Measurements from ENCODE around the gene GNL3.

The GNL3 gene

DNA sequence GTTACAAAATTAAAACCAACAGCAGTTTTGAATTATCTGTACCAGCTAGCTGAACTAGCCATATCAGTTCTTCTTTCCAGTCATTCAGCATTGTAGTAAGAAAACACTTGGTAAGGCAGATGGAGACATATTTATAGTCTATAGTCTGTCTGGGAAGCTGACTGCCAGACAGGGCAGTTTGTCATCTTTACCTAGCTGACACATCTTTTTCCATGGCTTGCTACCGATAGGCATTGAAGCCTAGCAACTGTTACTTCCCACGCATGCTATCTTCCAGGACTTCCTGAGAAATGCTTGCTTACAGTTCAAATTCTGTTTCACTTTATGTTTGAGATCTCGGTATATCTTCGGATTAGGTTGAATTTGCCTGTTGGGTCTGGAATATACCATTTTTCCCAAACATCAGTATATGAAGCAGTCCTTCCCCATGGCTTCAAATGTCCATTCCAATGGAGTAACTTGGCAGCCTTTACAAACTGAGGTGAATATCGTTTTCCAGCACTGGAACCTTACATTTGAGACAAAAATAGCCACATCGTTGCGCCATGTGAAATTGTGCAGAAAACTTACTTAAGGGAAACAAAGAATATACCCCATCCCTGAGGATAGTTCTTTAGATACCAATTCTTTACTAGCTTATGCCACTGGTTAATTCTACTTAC, 8.8 kb downstream of the GNL3 start:
- ChIA-PET POLR2A (no interaction called here), CTCF (interaction anchor here (0.8 to 2.0 kb wide), 2 partner anchors 12 to 248 kb away, joined by 3 to 6 read pairs; no protein-coding TSS in a partner anchor)
- H3K4me3 ChIP-seq (ENCODE audit: low read depth, low read length): no peak overlapping the region
- no peak for DNase-seq (ENCODE audit: low read depth, low spot score)
- TF ChIP-seq CTCF (IDR thresholded peaks at IDR 0.05; ENCODE audit: insufficient read depth, low read length, missing control alignments): no peak

DNA sequence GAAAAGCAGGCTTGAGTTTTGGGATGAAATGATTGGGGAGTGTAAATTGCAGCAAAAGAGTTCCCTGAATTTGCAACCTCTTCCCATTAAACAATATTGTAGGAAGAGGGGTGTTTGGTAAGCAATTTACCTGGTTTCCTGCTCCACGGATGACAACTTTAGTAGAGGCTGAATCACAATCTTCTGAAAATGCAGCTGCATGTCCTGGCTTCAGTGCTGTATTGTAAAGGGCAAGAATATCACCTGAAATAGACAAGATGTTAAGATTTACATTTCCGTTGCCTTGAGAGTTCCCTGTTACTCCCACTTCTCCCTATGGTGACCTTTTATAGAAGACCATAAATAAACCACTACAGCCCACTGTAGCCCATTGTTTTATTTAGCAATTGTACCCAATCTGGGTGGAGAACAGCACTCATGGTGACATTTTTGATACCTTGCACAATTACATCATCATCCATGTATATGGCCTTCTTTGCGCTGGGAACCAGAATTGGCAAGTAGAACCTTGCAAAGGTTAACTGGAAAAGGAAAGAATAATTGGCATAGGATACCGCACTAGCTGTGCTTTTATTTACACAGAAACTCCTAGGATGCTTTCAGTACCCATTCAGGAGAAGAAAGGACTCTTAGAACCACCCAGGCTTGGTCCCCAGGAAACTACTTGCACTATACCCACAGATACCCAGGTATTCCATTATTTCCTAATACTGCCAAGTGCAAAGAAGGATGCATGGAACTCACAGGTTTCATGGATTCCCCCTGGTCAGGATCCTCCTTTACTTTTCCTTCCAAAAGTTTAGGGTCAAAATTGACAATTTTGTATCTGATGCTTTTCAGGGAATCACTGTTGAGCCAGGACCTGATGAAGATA, 10.2 kb downstream of the GNL3 start:
- ChIA-PET POLR2A (no interaction called here), CTCF (interaction anchor here (2.0 kb wide), 1 partner anchor 250 kb away, joined by 6 read pairs; no protein-coding TSS in a partner anchor)
- no peak for DNase-seq (ENCODE audit: low read depth, low spot score)
- H3K4me3 ChIP-seq (ENCODE audit: low read depth, low read length): no peak overlapping the region
- no peak for TF ChIP-seq CTCF (IDR thresholded peaks at IDR 0.05; ENCODE audit: insufficient read depth, low read length, missing control alignments)

- CTCF ChIA-PET: interaction anchor here (0.9 kb wide), 1 partner anchor 249 kb away, joined by 3 read pairs; no protein-coding TSS in a partner anchor
- H3K4me3 ChIP-seq (ENCODE audit: low read depth, low read length): no peak overlapping the region
- POLR2A ChIA-PET: interaction anchor here (1.2 kb wide), 1 partner anchor 9 kb away, joined by 5 read pairs; no protein-coding TSS in a partner anchor
- DNase-seq (ENCODE audit: low read depth, low spot score): no peak
- no peak for TF ChIP-seq CTCF (IDR thresholded peaks at IDR 0.05; ENCODE audit: insufficient read depth, low read length, missing control alignments)
Observed at GRCh38 chr3:52696830-52697631, 11.2 kb downstream of the GNL3 start.

- CTCF ChIA-PET: interaction anchor here (0.9 kb wide), 1 partner anchor 250 kb away, joined by 3 read pairs; no protein-coding TSS in a partner anchor
- H3K4me3 ChIP-seq (ENCODE audit: low read depth, low read length): no peak overlapping the region
- DNase-seq (ENCODE audit: low read depth, low spot score): no peak
- no peak for TF ChIP-seq CTCF (IDR thresholded peaks at IDR 0.05; ENCODE audit: insufficient read depth, low read length, missing control alignments)
- POLR2A ChIA-PET: interaction anchor here (1.2 kb wide), 1 partner anchor 9 kb away, joined by 5 read pairs; no protein-coding TSS in a partner anchor
Observed at GRCh38 chr3:52697632-52697965, 11.8 kb downstream of the GNL3 start.

DNA sequence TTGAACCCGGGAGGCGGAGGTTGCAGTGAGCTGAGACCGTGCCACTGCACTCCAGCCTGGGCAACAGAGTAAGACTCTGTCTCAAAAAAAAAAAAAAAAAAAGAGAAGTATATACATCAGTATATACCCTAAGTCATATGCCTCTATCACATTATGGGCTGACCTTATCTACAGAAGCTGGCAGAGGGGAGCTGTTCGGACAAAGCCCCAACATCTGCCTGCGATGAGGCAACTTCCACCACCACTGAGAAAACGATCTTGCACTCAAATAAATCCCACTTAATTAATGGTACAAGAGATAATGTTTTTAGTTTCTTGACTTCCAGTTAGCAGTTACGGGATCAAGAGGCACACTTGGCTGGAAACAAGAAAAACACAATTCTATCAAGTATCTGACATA, 17.5 kb downstream of the GNL3 start:
- ChIA-PET CTCF (no interaction called here), POLR2A (interaction anchor here (1.0 kb wide), 1 partner anchor 14 kb away, joined by 3 read pairs; no protein-coding TSS in a partner anchor)
- H3K4me3 ChIP-seq (ENCODE audit: low read depth, low read length): no peak overlapping the region
- DNase-seq (ENCODE audit: low read depth, low spot score): no peak
- no peak for TF ChIP-seq CTCF (IDR thresholded peaks at IDR 0.05; ENCODE audit: insufficient read depth, low read length, missing control alignments)
